Transverse colon (tissue), 4 donors: ENCODE results near the gene SH3RF3. TPM values are rescaled to one million over a fixed set of nuclear protein-coding genes. Genes with fewer than 3 reads are reported as not detected.

Source experiments
- DNase-seq: peaks from one replicate; pipeline ENCODE4 v3.0.0-alpha.2; 2019
- H3K27ac ChIP-seq, 4 donors: fragments of 200-600 bp; sonication (generic); 2 replicates each; pipeline ENCODE4 v1.5.1; 2016 to 2018; ENCODE audit warnings: inconsistent platforms in 4 of 4
- H3K27me3 ChIP-seq: fragments of 200-600 bp; sonication (generic); 2 replicates; pipeline ENCODE4 v1.5.1; 2017; ENCODE audit warnings: inconsistent platforms
- H3K36me3 ChIP-seq, 4 donors: fragments of 200-600 bp; sonication (generic); 2 replicates each; pipeline ENCODE4 v1.5.1; 2017 to 2019; ENCODE audit warnings: inconsistent platforms in 4 of 4
- H3K4me1 ChIP-seq, 4 donors: fragments of 200-600 bp; sonication (generic); 2 replicates each; pipeline ENCODE4 v1.5.1; 2017 to 2020; ENCODE audit warnings: inconsistent platforms in 4 of 4
- H3K4me3 ChIP-seq, 4 donors: fragments of 200-600 bp; sonication (generic); 1 replicate in 1 of 4; 2 replicates in 3 of 4; pipeline versions ENCODE4 v1.5.1 to v1.6.1; 2017 to 2019; ENCODE audit warnings: inconsistent platforms in 4 of 4
- H3K9me3 ChIP-seq, 2 donors: fragments of 200-600 bp; sonication (generic); 2 replicates each; pipeline ENCODE4 v1.5.1; 2017 to 2019; ENCODE audit warnings: inconsistent platforms in 2 of 2
- EP300 ChIP-seq: sonication (generic); formaldehyde crosslinking; IDR thresholded peaks from one replicate; pipeline ENCODE4 v1.6.1; 2017; ENCODE audit warnings: antibody characterized with exemption, low read depth
- POLR2A ChIP-seq: fragments of 450-650 bp; IDR thresholded peaks from one replicate; pipeline ENCODE4 v1.6.1; 2016; ENCODE audit warnings: antibody characterized with exemption, mild to moderate bottlenecking, moderate library complexity
- POLR2AphosphoS5 ChIP-seq, 3 donors: sonication (generic); formaldehyde crosslinking; IDR thresholded peaks; one replicate each; pipeline ENCODE4 v1.6.1; 2016; ENCODE audit warnings: antibody characterized with exemption in 3 of 3
- WGBS, 2 donors: methylation state at CpG; one replicate each; pipeline ENCODE4 v1.1.5; 2018; ENCODE audit warnings: low coverage in 1 of 2; 5-methylcytosine and 5-hydroxymethylcytosine counted together
- in situ Hi-C, 4 donors: fragments of 200-750 bp; cut with MboI; loops; one replicate each; pipeline versions ENCODE4 v1.15.0 to v1.15.1; 2017; ENCODE audit warnings: low sequenced_read_pairs in 3 of 4, low pct_ligation_motif_present in 1 of 4, low pct_unique_long_range_greater_than_20kb in 1 of 4
- intact Hi-C: fragments of 100-400 bp; cut with DNase I; formaldehyde crosslinking; loops from one replicate; pipeline ENCODE4 v1.15.1; 2023; ENCODE audit warnings: low total_unique reads
- total RNA-seq, 4 donors: library from RNA; depleted of rRNA; stranded (reverse); fragments of >200 nt; gene quantifications; one replicate each; pipeline ENCODE4 v1.1.0, GENCODE V29; 2016
- TF ChIP-seq, protein P1 (sequence below), 5 experiments: fragments of 200-600 bp in 3 of 5; fragments of 450-650 bp in 2 of 5; sonication (generic) in 3 of 5; IDR thresholded peaks; 1 replicate in 2 of 5; 2 replicates in 3 of 5; pipeline ENCODE4 v1.5.1; 2016 to 2017; ENCODE audit warnings: antibody characterized with exemption in 5 of 5, inconsistent platforms in 3 of 5, mild to moderate bottlenecking in 2 of 5, moderate library complexity in 1 of 5

Gene SH3RF3
- total RNA-seq, 4 donors from 2014 or later: 1.9 to 8.8 (median 2.9) TPM

DNA sequence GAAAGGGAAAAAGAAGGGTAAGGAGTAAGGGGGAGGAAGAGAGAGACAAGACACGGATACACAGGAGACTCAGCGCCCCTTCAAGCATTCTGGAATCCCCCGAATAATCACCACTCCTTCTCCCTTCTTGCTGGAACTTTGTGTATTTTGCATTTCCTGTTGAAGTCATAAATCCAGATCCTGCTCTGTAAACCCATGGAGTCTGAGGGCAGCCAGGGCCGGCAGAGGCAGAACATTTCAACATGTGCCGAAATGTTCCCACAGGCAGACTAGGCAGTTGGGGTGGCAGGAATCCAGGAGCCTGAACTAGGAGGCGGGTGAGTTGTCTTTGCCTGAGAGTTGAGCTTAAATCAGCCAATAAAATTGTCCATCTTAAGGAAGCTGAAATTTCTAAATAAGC lies 193.1 kb downstream of the SH3RF3 start:
- Histone ChIP-seq H3K36me3 (no peaks in the 10 kb centered on the region), H3K4me3 (no peak overlapping the region), H3K4me1 (peaks cover 19 to 35% (median 23%) of the 10 kb centered on the region in 4 donors), H3K27ac (peak overlapping the region; percentile 45 to 83 (median 80)), H3K27me3 (no peaks in the 10 kb centered on the region), H3K9me3 (no peaks in the 10 kb centered on the region)
- TF ChIP-seq EP300: peak; percentile 68
- TF ChIP-seq POLR2AphosphoS5 (IDR thresholded peaks at IDR 0.05): peak; percentile 82 to 87 (median 82)
- no peak for TF ChIP-seq POLR2A
- TF ChIP-seq, protein P1, sequence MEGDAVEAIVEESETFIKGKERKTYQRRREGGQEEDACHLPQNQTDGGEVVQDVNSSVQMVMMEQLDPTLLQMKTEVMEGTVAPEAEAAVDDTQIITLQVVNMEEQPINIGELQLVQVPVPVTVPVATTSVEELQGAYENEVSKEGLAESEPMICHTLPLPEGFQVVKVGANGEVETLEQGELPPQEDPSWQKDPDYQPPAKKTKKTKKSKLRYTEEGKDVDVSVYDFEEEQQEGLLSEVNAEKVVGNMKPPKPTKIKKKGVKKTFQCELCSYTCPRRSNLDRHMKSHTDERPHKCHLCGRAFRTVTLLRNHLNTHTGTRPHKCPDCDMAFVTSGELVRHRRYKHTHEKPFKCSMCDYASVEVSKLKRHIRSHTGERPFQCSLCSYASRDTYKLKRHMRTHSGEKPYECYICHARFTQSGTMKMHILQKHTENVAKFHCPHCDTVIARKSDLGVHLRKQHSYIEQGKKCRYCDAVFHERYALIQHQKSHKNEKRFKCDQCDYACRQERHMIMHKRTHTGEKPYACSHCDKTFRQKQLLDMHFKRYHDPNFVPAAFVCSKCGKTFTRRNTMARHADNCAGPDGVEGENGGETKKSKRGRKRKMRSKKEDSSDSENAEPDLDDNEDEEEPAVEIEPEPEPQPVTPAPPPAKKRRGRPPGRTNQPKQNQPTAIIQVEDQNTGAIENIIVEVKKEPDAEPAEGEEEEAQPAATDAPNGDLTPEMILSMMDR (IDR thresholded peaks at IDR 0.05): no peak
- intact Hi-C loops (no loop called here), in situ Hi-C loops (no loop called here)
- DNase-seq: peak; percentile 76
- WGBS, 2 donors: 22 to 29% methylated on average over 5 to 6 of the region's 6 CpGs

GRCh38 chr2:109322641-109323040 lies 193.6 kb downstream of the SH3RF3 start:
- intact Hi-C loops: no loop called here
- Histone ChIP-seq H3K4me3 (no peak overlapping the region), H3K27me3 (no peaks in the 10 kb centered on the region), H3K27ac (peak overlapping the region; percentile 20 to 83 (median 63)), H3K4me1 (peaks cover 19 to 35% (median 23%) of the 10 kb centered on the region in 4 donors), H3K36me3 (no peaks in the 10 kb centered on the region), H3K9me3 (no peaks in the 10 kb centered on the region)
- WGBS, 2 donors: 65% methylated on average over 1 of the region's 1 CpG; no CpG with 5 or more reads in 1 of the 2 donors
- in situ Hi-C loops: no loop called here
- DNase-seq: no peak
- TF ChIP-seq, protein P1 (IDR thresholded peaks at IDR 0.05): no peak
- TF ChIP-seq POLR2A (no peak), POLR2AphosphoS5 (IDR thresholded peaks at IDR 0.05) (no peak), EP300 (no peak)

DNA sequence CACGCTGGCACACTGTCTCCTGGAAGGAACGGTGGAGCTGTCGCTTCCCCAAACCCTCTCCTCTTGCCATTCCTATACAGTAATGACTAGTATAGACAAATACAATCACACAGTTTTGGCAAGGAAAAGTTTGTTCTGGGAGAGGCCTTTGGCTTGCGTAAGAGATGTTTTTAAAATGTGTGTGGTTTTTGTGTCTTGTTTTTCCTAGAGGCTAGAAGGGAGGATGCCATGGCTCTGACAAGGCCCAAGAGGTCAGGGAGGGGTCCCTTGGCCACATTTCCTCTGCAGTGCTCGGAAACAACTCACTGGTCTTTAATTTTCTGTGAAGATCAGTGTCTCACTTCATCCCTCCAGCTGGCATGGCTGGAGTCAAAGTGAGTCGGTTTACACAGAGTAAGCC lies 195.9 kb downstream of the SH3RF3 start:
- H3K27ac ChIP-seq: peak overlapping the region; percentile 20 to 81 (median 57)
- in situ Hi-C loops: no loop called here
- H3K4me3 ChIP-seq: no peak overlapping the region
- H3K4me1 ChIP-seq: peaks cover 10 to 24% (median 13%) of the 10 kb centered on the region in 4 donors
- TF ChIP-seq POLR2AphosphoS5 (IDR thresholded peaks at IDR 0.05) (peak in 2 of 3 donors; percentile 38 to 67), EP300 (no peak)
- no peaks in the 10 kb centered on the region for H3K27me3 ChIP-seq
- DNase-seq: peak; percentile 51
- 76% methylated on average over 6 of the region's 6 CpGs; no CpG with 5 or more reads in 1 of the 2 donors for WGBS, 2 donors
- intact Hi-C loops: no loop called here
- H3K36me3 ChIP-seq: no peaks in the 10 kb centered on the region
- no peaks in the 10 kb centered on the region for H3K9me3 ChIP-seq

DNA sequence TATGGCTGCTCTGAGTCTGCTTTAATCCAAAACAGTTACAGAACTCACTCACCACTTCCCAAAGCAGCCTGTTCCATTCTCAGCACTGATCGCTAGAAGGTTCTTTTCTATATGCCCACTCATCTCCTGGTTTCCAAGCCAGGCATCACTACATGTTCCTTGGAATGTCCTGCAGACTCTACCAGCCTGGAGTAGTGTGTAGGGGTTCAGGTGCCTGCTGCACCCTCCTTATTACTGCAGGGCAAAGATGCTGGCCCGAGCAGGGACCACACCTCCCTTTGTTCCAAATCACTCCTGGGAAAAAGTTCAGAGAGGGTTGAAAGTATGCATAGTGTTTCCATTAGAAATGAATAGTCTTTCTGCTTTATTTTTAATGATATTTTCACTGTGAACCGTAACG lies 196.6 kb downstream of the SH3RF3 start:
- intact Hi-C loops: no loop called here

More for the DNA sequence above, 196.6 kb downstream of the SH3RF3 start:
- no peaks in the 10 kb centered on the region for H3K36me3 ChIP-seq
- 77 to 83% methylated on average over 4 of the region's 4 CpGs for WGBS, 2 donors
- H3K9me3 ChIP-seq: no peaks in the 10 kb centered on the region
- no peak for DNase-seq
- H3K4me1 ChIP-seq: peaks cover 10 to 22% (median 13%) of the 10 kb centered on the region in 4 donors
- in situ Hi-C loops: no loop called here
- H3K27ac ChIP-seq: peak overlapping the region; percentile 20 to 81 (median 40)
- TF ChIP-seq EP300: no peak
- TF ChIP-seq, protein P1 (IDR thresholded peaks at IDR 0.05): no peak
- no peak for TF ChIP-seq POLR2AphosphoS5 (IDR thresholded peaks at IDR 0.05)
- TF ChIP-seq POLR2A: no peak
- H3K4me3 ChIP-seq: no peak overlapping the region
- no peaks in the 10 kb centered on the region for H3K27me3 ChIP-seq
